Activated CD4-positive, alpha-beta T cell treated with anti-CD3 and anti-CD28 coated beads, Interleukin-2, amount 50 U/mL, for 24 hours (primary cell): ENCODE results near the gene CMTM5.
"Not testable (repeated sequence)": the region's sequence is repeated elsewhere in the genome, so short reads cannot be mapped to it uniquely, and the experiment has no call there.

Experiments used
- DNase-seq, 2 donors: peaks; one replicate each; pipeline ENCODE4 v3.0.0-alpha.2; 2020; ENCODE audit warnings: low read depth in 1 of 2, low spot score in 1 of 2

Gene CMTM5

GRCh38 chr14:23396126-23396525, 19.3 kb downstream of the CMTM5 start:
- DNase-seq: no peak

GRCh38 chr14:23396781-23397407, 20.0 kb downstream of the CMTM5 start:
- no peak for DNase-seq

- no peak for DNase-seq
Measured at GRCh38 chr14:23398348-23398747, 21.5 kb downstream of the CMTM5 start.

- no peak for DNase-seq
Measured at GRCh38 chr14:23399136-23399535, 22.3 kb downstream of the CMTM5 start.

- DNase-seq: no peak
Measured at GRCh38 chr14:23399591-23399990, 22.7 kb downstream of the CMTM5 start.

- DNase-seq: not testable (repeated sequence)
Measured at GRCh38 chr14:23400496-23401149, 23.8 kb downstream of the CMTM5 start.

- no peak for DNase-seq
Measured at GRCh38 chr14:23401291-23401690, 24.4 kb downstream of the CMTM5 start.

- no peak for DNase-seq
Measured at GRCh38 chr14:23402296-23403138, 25.7 kb downstream of the CMTM5 start.

- DNase-seq: no peak
Measured at GRCh38 chr14:23403139-23403438, 26.2 kb downstream of the CMTM5 start.

- no peak for DNase-seq
Measured at GRCh38 chr14:23403908-23404307, 27.1 kb downstream of the CMTM5 start.

- DNase-seq: no peak
Measured at GRCh38 chr14:23404331-23404900, 27.6 kb downstream of the CMTM5 start.

GRCh38 chr14:23405096-23405495, 28.2 kb downstream of the CMTM5 start:
- no peak for DNase-seq

- no peak for DNase-seq
Measured at GRCh38 chr14:23405516-23406025, 28.7 kb downstream of the CMTM5 start.

GRCh38 chr14:23406244-23406643, 29.4 kb downstream of the CMTM5 start:
- DNase-seq: no peak

GRCh38 chr14:23406725-23407355, 30.0 kb downstream of the CMTM5 start:
- no peak for DNase-seq

GRCh38 chr14:23407516-23408306, 30.9 kb downstream of the CMTM5 start, which contains the start of gene MYH6:
TSS of gene MYH6 (minus strand) at chr14:23408273. CDS start at chr14:23407223, 1,050 bp downstream.
- no peak for DNase-seq

- DNase-seq: no peak
Measured at GRCh38 chr14:23408307-23408630, 31.4 kb downstream of the CMTM5 start.

GRCh38 chr14:23409475-23409874, 32.6 kb downstream of the CMTM5 start:
- DNase-seq: no peak

- no peak for DNase-seq
Measured at GRCh38 chr14:23409966-23410635, 33.3 kb downstream of the CMTM5 start.
